Astrocyte (in vitro differentiated cells and primary cell): Measurements from ENCODE around the gene CEP350. TPM values are rescaled to one million over a fixed set of nuclear protein-coding genes. Genes with fewer than 3 reads are reported as not detected.

Source experiments
- DNase-seq: peaks from one replicate; pipeline ENCODE4 v3.0.0-alpha.2; 2010; ENCODE audit warnings: low read depth
- FAIRE-seq: peaks from 2 replicates; lab custom pipeline; 2011; peaks lifted over from hg19 to GRCh38; lab: Jason Lieb, UNC
- H2AFZ ChIP-seq: 2 replicates; pipeline ENCODE4 v1.6.0; 2012; ENCODE audit warnings: low read depth, low read length, inconsistent platforms
- H3K27ac ChIP-seq: 2 replicates; pipeline ENCODE4 v1.5.1; 2011; ENCODE audit warnings: low read depth, low read length, inconsistent platforms
- H3K27me3 ChIP-seq: 2 replicates; pipeline ENCODE4 v1.6.0; 2011; ENCODE audit warnings: low read length, inconsistent platforms; ENCODE audit not compliant: insufficient read depth
- H3K36me3 ChIP-seq: 2 replicates; pipeline ENCODE4 v1.5.1; 2011; ENCODE audit warnings: low read length, inconsistent platforms; ENCODE audit not compliant: insufficient read depth
- H3K4me1 ChIP-seq: 2 replicates; pipeline ENCODE4 v1.5.1; 2011; ENCODE audit warnings: low read length, inconsistent platforms; ENCODE audit not compliant: insufficient read depth
- H3K4me2 ChIP-seq: 2 replicates; pipeline ENCODE4 v1.6.0; 2012; ENCODE audit warnings: low read length, inconsistent platforms
- H3K4me3 ChIP-seq: 2 replicates; pipeline ENCODE4 v1.5.1; 2011; ENCODE audit warnings: low read depth, mild to moderate bottlenecking, low read length, inconsistent platforms; ENCODE audit not compliant: insufficient read depth
- H3K79me2 ChIP-seq: 2 replicates; pipeline ENCODE4 v1.6.0; 2012; ENCODE audit warnings: mild to moderate bottlenecking, low read length, inconsistent platforms; ENCODE audit not compliant: insufficient read depth
- H3K9ac ChIP-seq: 2 replicates; pipeline ENCODE4 v1.6.0; 2012; ENCODE audit warnings: mild to moderate bottlenecking, low read length, inconsistent platforms
- H3K9me3 ChIP-seq: 2 replicates; pipeline ENCODE4 v1.5.1; 2012; ENCODE audit warnings: low read depth, mild to moderate bottlenecking, low read length, inconsistent platforms; ENCODE audit not compliant: insufficient read depth
- H4K20me1 ChIP-seq: 2 replicates; pipeline ENCODE4 v1.6.0; 2012; ENCODE audit warnings: low read length, inconsistent platforms; ENCODE audit not compliant: insufficient read depth
- H3K27ac Mint-ChIP-seq: one replicate; pipeline ENCODE4 v1.8.0; 2021; ENCODE audit warnings: mild to moderate bottlenecking, mixed read lengths; ENCODE audit not compliant: unreplicated experiment
- H3K27me3 Mint-ChIP-seq: one replicate; pipeline ENCODE4 v1.8.0; 2021; ENCODE audit warnings: low read depth, mixed read lengths; ENCODE audit not compliant: unreplicated experiment
- H3K36me3 Mint-ChIP-seq: one replicate; pipeline ENCODE4 v1.8.0; 2021; ENCODE audit warnings: low read depth, mixed read lengths; ENCODE audit not compliant: unreplicated experiment
- H3K4me1 Mint-ChIP-seq: one replicate; pipeline ENCODE4 v1.8.0; 2021; ENCODE audit warnings: low read depth, mixed read lengths; ENCODE audit not compliant: unreplicated experiment
- H3K4me3 Mint-ChIP-seq: one replicate; pipeline ENCODE4 v1.8.0; 2021; ENCODE audit warnings: mild to moderate bottlenecking, moderate library complexity, mixed read lengths; ENCODE audit not compliant: unreplicated experiment
- H3K9me3 Mint-ChIP-seq: one replicate; pipeline ENCODE4 v1.8.0; 2021; ENCODE audit warnings: mild to moderate bottlenecking, mixed read lengths; ENCODE audit not compliant: unreplicated experiment
- CTCF ChIP-seq: IDR thresholded peaks from 2 replicates; pipeline ENCODE4 v1.5.1; 2011; ENCODE audit warnings: low read depth, mild to moderate bottlenecking, inconsistent platforms, low read length, moderate library complexity; ENCODE audit not compliant: insufficient read depth
- EZH2 ChIP-seq: IDR thresholded peaks from 2 replicates; pipeline ENCODE4 v1.6.1; 2012; ENCODE audit warnings: mild to moderate bottlenecking, low read length, inconsistent platforms; ENCODE audit not compliant: insufficient read depth
- total RNA-seq: library from RNA; stranded (reverse); gene quantifications from 2 replicates; pipeline ENCODE4 v1.2.1, GENCODE V29; 2021

CEP350 gene
- total RNA-seq, 1 donor from 2014 or later: 29.2 TPM

GRCh38 chr1:180020017-180020416 lies 65.4 kb downstream of the CEP350 start:
- no peaks in the 10 kb centered on the region for H3K9me3 ChIP-seq
- H3K36me3 ChIP-seq: peaks cover 31% of the 10 kb centered on the region
- no peak for TF ChIP-seq EZH2
- TF ChIP-seq CTCF: no peak
- Mint-ChIP-seq H3K4me3 (no peak overlapping the region), H3K27me3 (no peaks in the 10 kb centered on the region), H3K4me1 (no peaks in the 10 kb centered on the region), H3K27ac (no peak overlapping the region), H3K9me3 (no peaks in the 10 kb centered on the region), H3K36me3 (peaks cover 9% of the 10 kb centered on the region)
- no peak overlapping the region for H2AFZ ChIP-seq
- FAIRE-seq: no peak
- H3K4me2 ChIP-seq: no peak overlapping the region
- H3K4me1 ChIP-seq: no peaks in the 10 kb centered on the region
- H3K9ac ChIP-seq: no peak overlapping the region
- H3K4me3 ChIP-seq: no peak overlapping the region
- no peak overlapping the region for H3K27ac ChIP-seq
- no peaks in the 10 kb centered on the region for H3K27me3 ChIP-seq
- H3K79me2 ChIP-seq: no peaks in the 10 kb centered on the region
- no peaks in the 10 kb centered on the region for H4K20me1 ChIP-seq
- DNase-seq: no peak

- Histone ChIP-seq H3K27me3 (no peaks in the 10 kb centered on the region), H3K36me3 (peaks cover 16% of the 10 kb centered on the region), H3K9ac (peak overlapping the region; percentile 20), H3K4me2 (peak overlapping the region; percentile 13), H3K9me3 (no peaks in the 10 kb centered on the region), H3K4me1 (peaks cover 24% of the 10 kb centered on the region), H4K20me1 (no peaks in the 10 kb centered on the region), H3K79me2 (no peaks in the 10 kb centered on the region), H3K4me3 (no peak overlapping the region), H3K27ac (peak overlapping the region; percentile 70), H2AFZ (no peak overlapping the region)
- no peaks in the 10 kb centered on the region for H3K4me1 Mint-ChIP-seq
- DNase-seq (peak; percentile 38), FAIRE-seq (peak; percentile 34)
- H3K4me3 Mint-ChIP-seq: no peak overlapping the region
- no peaks in the 10 kb centered on the region for H3K9me3 Mint-ChIP-seq
- peaks cover 4% of the 10 kb centered on the region for H3K36me3 Mint-ChIP-seq
- no peak overlapping the region for H3K27ac Mint-ChIP-seq
- TF ChIP-seq CTCF (no peak), EZH2 (no peak)
- H3K27me3 Mint-ChIP-seq: no peaks in the 10 kb centered on the region
Observed at GRCh38 chr1:180026556-180026955, 71.9 kb downstream of the CEP350 start.

GRCh38 chr1:180027949-180028445 lies 73.4 kb downstream of the CEP350 start:
- H4K20me1 ChIP-seq: no peaks in the 10 kb centered on the region
- H3K4me1 ChIP-seq: peaks cover 24% of the 10 kb centered on the region
- H3K9ac ChIP-seq: no peak overlapping the region
- H3K27me3 ChIP-seq: no peaks in the 10 kb centered on the region
- H3K79me2 ChIP-seq: no peaks in the 10 kb centered on the region
- no peaks in the 10 kb centered on the region for H3K9me3 ChIP-seq
- DNase-seq: peak; percentile 78
- peaks cover 4% of the 10 kb centered on the region for H3K36me3 Mint-ChIP-seq
- peak overlapping the region; percentile 70 for H3K27ac ChIP-seq
- H3K4me1 Mint-ChIP-seq: no peaks in the 10 kb centered on the region
- H3K4me2 ChIP-seq: peak overlapping the region; percentile 49
- H3K36me3 ChIP-seq: peaks cover 10% of the 10 kb centered on the region
- H3K27me3 Mint-ChIP-seq: no peaks in the 10 kb centered on the region
- no peak overlapping the region for H2AFZ ChIP-seq
- H3K9me3 Mint-ChIP-seq: no peaks in the 10 kb centered on the region
- FAIRE-seq: peak; percentile 83
- no peak overlapping the region for H3K4me3 ChIP-seq
- no peak for TF ChIP-seq CTCF
- no peak for TF ChIP-seq EZH2
- H3K4me3 Mint-ChIP-seq: no peak overlapping the region
- H3K27ac Mint-ChIP-seq: no peak overlapping the region
